Astrocyte of the hippocampus (primary cell): Measurements from ENCODE around the gene ADAMTS4.

Experiments
- DNase-seq: peaks from one replicate; pipeline ENCODE4 v3.0.0; 2011; ENCODE audit warnings: low read depth, low spot score

ADAMTS4 gene

GRCh38 chr1:161145832-161146231 lies 53.0 kb downstream of the ADAMTS4 start:
- DNase-seq, result no peak

DNA sequence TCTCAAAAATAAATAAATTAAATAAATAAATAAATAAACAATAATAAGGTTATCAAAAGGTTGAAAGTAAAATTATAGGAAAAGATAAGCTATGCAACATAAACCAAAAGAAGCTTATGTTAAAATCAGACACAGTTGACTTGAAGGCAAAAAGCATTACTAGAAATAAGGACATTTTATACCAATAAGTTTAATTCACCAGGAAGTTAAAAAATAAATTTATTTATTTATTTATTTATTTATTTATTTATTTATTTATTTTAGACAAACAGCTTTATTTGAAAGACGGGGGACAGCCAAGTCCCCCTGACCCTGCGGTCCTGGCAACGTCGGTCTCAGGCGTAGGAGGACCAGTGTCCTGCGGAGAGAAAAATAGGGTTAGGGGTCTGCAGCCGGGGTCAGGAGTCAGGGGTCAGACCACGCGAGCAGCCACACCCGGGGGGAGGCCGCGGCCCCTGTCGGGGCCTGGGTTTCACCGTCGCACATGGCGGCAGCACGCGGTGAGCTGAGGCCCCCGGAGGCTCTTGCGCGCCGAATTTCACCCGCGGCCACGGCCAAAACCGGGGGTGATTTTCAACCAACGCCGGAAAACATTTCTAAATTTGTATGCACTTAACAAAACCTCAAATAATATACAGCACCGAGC lies 58.0 kb downstream of the ADAMTS4 start:
- DNase-seq, result no peak

GRCh38 chr1:161139766-161140165 lies 59.1 kb downstream of the ADAMTS4 start:
- DNase-seq, result peak; percentile 51

DNA sequence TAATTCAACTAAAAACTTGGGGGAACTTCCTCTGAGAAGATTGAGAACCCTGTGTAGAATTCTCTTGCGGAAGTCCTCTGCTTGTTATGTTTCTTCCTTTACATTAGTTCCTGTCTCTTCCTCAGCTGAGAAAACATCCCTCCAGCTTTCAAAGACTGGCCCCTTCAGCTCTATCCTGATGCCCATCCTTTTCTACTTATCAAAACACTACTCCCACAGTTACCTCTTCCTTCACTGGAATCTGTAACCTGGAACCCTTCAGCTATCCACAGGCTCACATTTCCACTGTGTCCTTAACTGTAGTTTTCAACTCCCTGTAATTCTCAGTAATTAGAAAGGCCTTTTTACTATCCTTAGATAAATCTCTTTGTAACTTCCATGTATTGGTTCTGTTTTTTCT lies 60.4 kb downstream of the ADAMTS4 start:
- no peak for DNase-seq

- no peak for DNase-seq
Observed at GRCh38 chr1:161137881-161138280, 61.0 kb downstream of the ADAMTS4 start.
